B cell (primary cell): Measurements from ENCODE around the gene FAM53C. TPM values are rescaled to one million over a fixed set of nuclear protein-coding genes. Genes with fewer than 3 reads are reported as not detected.

ENCODE experiments used
- ATAC-seq: fragments of 200-7000 bp; cut with Tn5 transposase; one replicate; pipeline ENCODE4 v1.10.0; 2021; ENCODE audit warnings: low read depth, mild to moderate bottlenecking, moderate number of reproducible peaks, moderate library complexity
- CTCF ChIA-PET: fragments of 350-600 bp; sonication (Branson Sonifier 250); formaldehyde crosslinking; loops from one replicate; lab custom pipeline; 2021; ENCODE audit warnings: antibody characterized with exemption, inconsistent platforms; lab: Charles Lee
- POLR2A ChIA-PET: fragments of 350-600 bp; sonication (Branson Sonifier 250); formaldehyde crosslinking; loops from one replicate; lab custom pipeline; 2021; ENCODE audit warnings: antibody characterized with exemption; lab: Charles Lee
- DNase-seq: peaks from one replicate; pipeline ENCODE4 v3.0.0; 2013
- H2AFZ ChIP-seq: 2 replicates; pipeline ENCODE4 v1.6.1; 2012; ENCODE audit warnings: mild to moderate bottlenecking, low read depth, low read length; ENCODE audit not compliant: insufficient read depth, poor library complexity, severe bottlenecking
- H3K27ac ChIP-seq, 2 donors: 1 replicate in 1 of 2; 2 replicates in 1 of 2; pipeline ENCODE4 v1.5.1; 2012 to 2013; ENCODE audit warnings: low read length in 2 of 2, mild to moderate bottlenecking in 2 of 2, moderate library complexity in 1 of 2
- H3K27me3 ChIP-seq, 4 experiments: fragments of 200-600 bp in 1 of 4; sonication (generic) in 1 of 4; replicated peaks in 1 of 4; 1 replicate in 2 of 4; 2 replicates in 2 of 4; pipeline versions ENCODE4 v1.6.1 to v1.7.0; 2013 to 2016; ENCODE audit warnings: low read length in 3 of 4, mild to moderate bottlenecking in 2 of 4, mixed read lengths in 1 of 4, moderate library complexity in 1 of 4; ENCODE audit not compliant: insufficient read depth in 4 of 4, control insufficient read depth in 3 of 4; ENCODE audit errors: control extremely low read depth in 1 of 4
- H3K36me3 ChIP-seq, 2 experiments: replicated peaks in 1 of 2; 1 replicate in 1 of 2; 2 replicates in 1 of 2; pipeline versions ENCODE4 v1.6.1 to v1.7.1; 2013; ENCODE audit warnings: low read length in 1 of 2; ENCODE audit not compliant: insufficient read depth in 2 of 2, control insufficient read depth in 1 of 2; ENCODE audit errors: control extremely low read depth in 1 of 2, extremely low read depth in 1 of 2
- H3K4me1 ChIP-seq, 2 donors: fragments of 200-600 bp in 1 of 2; sonication (generic) in 1 of 2; 1 replicate in 1 of 2; 2 replicates in 1 of 2; pipeline versions ENCODE4 v1.5.1 to v1.6.1; 2013 to 2017; ENCODE audit warnings: low read length in 2 of 2; ENCODE audit not compliant: control insufficient read depth in 2 of 2, insufficient read depth in 2 of 2
- H3K4me2 ChIP-seq: replicated peaks from 2 replicates; pipeline ENCODE3; 2012; ENCODE audit warnings: mild to moderate bottlenecking, low read depth, low read length; ENCODE audit not compliant: poor library complexity, severe bottlenecking
- H3K4me3 ChIP-seq, 5 experiments: fragments of 200-600 bp in 1 of 5; sonication (generic) in 1 of 5; 1 replicate in 3 of 5; 2 replicates in 2 of 5; pipeline versions ENCODE4 v1.5.1 to v1.7.0; 2011 to 2016; ENCODE audit warnings: low read length in 4 of 5, mild to moderate bottlenecking in 4 of 5, low read depth in 2 of 5, control low read depth in 1 of 5, moderate library complexity in 1 of 5; ENCODE audit not compliant: insufficient read depth in 1 of 5; ENCODE audit errors: control extremely low read depth in 1 of 5, extremely low read depth in 1 of 5
- H3K79me2 ChIP-seq: fragments of 200-600 bp; sonication (generic); one replicate; pipeline ENCODE4 v1.6.0; 2016; ENCODE audit warnings: low read length; ENCODE audit not compliant: control insufficient read depth, insufficient read depth
- H3K9ac ChIP-seq: fragments of 200-600 bp; sonication (generic); 2 replicates; pipeline ENCODE4 v1.6.1; 2017; ENCODE audit warnings: mild to moderate bottlenecking, low read length, moderate library complexity
- H3K9me3 ChIP-seq, 3 donors: one replicate each; pipeline versions ENCODE4 v1.6.1 to v1.7.1; 2013; ENCODE audit warnings: low read length in 2 of 3; ENCODE audit not compliant: control insufficient read depth in 2 of 3, insufficient read depth in 1 of 3; ENCODE audit errors: control extremely low read depth in 1 of 3
- H4K20me1 ChIP-seq: 2 replicates; pipeline ENCODE4 v1.6.0; 2012; ENCODE audit warnings: mild to moderate bottlenecking, low read length; ENCODE audit not compliant: insufficient read depth, control insufficient read depth, poor library complexity, severe bottlenecking
- H3K27ac Mint-ChIP-seq: one replicate; pipeline ENCODE4 v1.8.0; 2021; ENCODE audit warnings: mixed read lengths
- H3K27me3 Mint-ChIP-seq: one replicate; pipeline ENCODE4 v1.8.0; 2021; ENCODE audit warnings: mixed read lengths
- H3K4me1 Mint-ChIP-seq: one replicate; pipeline ENCODE4 v1.8.0; 2021; ENCODE audit warnings: mixed read lengths
- H3K4me3 Mint-ChIP-seq: one replicate; pipeline ENCODE4 v1.8.0; 2021; ENCODE audit warnings: mixed read lengths
- H3K9me3 Mint-ChIP-seq: one replicate; pipeline ENCODE4 v1.8.0; 2022; ENCODE audit warnings: mixed read lengths; ENCODE audit not compliant: insufficient read depth
- EZH2 ChIP-seq: IDR thresholded peaks from 2 replicates; pipeline ENCODE4 v1.6.1; 2012; ENCODE audit warnings: borderline replicate concordance, low read depth, mild to moderate bottlenecking, moderate library complexity, low read length; ENCODE audit not compliant: insufficient read depth, poor library complexity, severe bottlenecking
- WGBS: methylation state at CpG from one replicate; pipeline ENCODE4 v1.1.5; 2013; ENCODE audit warnings: missing lambda C conversion rate; ENCODE audit not compliant: insufficient coverage; 5-methylcytosine and 5-hydroxymethylcytosine counted together
- intact Hi-C: fragments of 100-400 bp; cut with micrococcal nuclease; formaldehyde crosslinking; loops from one replicate; pipeline ENCODE4 v1.10.0; 2022
- polyA plus RNA-seq: library from polyadenylated mRNA; depleted of rRNA; stranded (reverse); fragments of >200 nt; gene quantifications from 2 replicates; pipeline ENCODE4 v1.2.3, GENCODE V29; 2012
- total RNA-seq, 2 donors: library from RNA; stranded (reverse); fragments of 120-200 nt in 1 of 2; gene quantifications; 1 replicate in 1 of 2; 2 replicates in 1 of 2; pipeline versions ENCODE4 v1.2.3 to v1.2.4, GENCODE V29; 2013 to 2022
- TF ChIP-seq, protein P1 (sequence below): fragments of 200-600 bp; IDR thresholded peaks from one replicate; pipeline ENCODE4 v1.8.0; 2022; ENCODE audit warnings: antibody characterized with exemption, mild to moderate bottlenecking

Gene FAM53C
- total and polyA plus RNA-seq, 2 donors (not counting 1 experiment from before 2014, with no cell fraction given), result 29.8 to 44.9 TPM

- Mint-ChIP-seq H3K27ac (no peak overlapping the region), H3K27me3 (no peaks in the 10 kb centered on the region), H3K4me3 (no peak overlapping the region), H3K4me1 (peaks cover 41% of the 10 kb centered on the region), H3K9me3 (no peaks in the 10 kb centered on the region)
- Histone ChIP-seq H3K27ac (peak overlapping the region in 1 of 2 donors; percentile 18), H3K79me2 (peaks cover 46% of the 10 kb centered on the region), H3K9ac (no peak overlapping the region), H4K20me1 (peaks cover 28% of the 10 kb centered on the region), H3K4me3 (no peak overlapping the region), H3K36me3 (peaks cover 0 to 25% of the 10 kb centered on the region in 2 experiments), H3K27me3 (no peaks in the 10 kb centered on the region), H3K9me3 (peaks cover 0 to 7% (median 4%) of the 10 kb centered on the region in 3 donors), H3K4me1 (peaks cover 25 to 28% of the 10 kb centered on the region in 2 donors), H2AFZ (no peak overlapping the region), H3K4me2 (no peak overlapping the region)
- intact Hi-C loops, result loop anchor here (10.0 kb wide), 2 partner anchors 84 to 924 kb away; partner anchors contain the start of gene REEP2
- no peak for ATAC-seq
- DNase-seq, result no peak
- CTCF ChIA-PET, result interaction anchor here (1.3 to 9.3 kb wide), 4 partner anchors 14 to 192 kb away, joined by 7 to 278 read pairs (median 26); partner anchors contain the start of genes CDC23, CDC25C, ETF1 and FAM53C
- TF ChIP-seq, protein P1, sequence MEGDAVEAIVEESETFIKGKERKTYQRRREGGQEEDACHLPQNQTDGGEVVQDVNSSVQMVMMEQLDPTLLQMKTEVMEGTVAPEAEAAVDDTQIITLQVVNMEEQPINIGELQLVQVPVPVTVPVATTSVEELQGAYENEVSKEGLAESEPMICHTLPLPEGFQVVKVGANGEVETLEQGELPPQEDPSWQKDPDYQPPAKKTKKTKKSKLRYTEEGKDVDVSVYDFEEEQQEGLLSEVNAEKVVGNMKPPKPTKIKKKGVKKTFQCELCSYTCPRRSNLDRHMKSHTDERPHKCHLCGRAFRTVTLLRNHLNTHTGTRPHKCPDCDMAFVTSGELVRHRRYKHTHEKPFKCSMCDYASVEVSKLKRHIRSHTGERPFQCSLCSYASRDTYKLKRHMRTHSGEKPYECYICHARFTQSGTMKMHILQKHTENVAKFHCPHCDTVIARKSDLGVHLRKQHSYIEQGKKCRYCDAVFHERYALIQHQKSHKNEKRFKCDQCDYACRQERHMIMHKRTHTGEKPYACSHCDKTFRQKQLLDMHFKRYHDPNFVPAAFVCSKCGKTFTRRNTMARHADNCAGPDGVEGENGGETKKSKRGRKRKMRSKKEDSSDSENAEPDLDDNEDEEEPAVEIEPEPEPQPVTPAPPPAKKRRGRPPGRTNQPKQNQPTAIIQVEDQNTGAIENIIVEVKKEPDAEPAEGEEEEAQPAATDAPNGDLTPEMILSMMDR, result no peak
- TF ChIP-seq EZH2, result no peak
- POLR2A ChIA-PET, result interaction anchor here (4.9 kb wide), 1 partner anchor 13 kb away, joined by 107 read pairs; the partner anchor contains the start of gene FAM53C
- no CpG with 5 or more reads among the region's 1 CpG for WGBS
Measured at GRCh38 chr5:138351056-138351455, 13.0 kb downstream of the FAM53C start.

DNA sequence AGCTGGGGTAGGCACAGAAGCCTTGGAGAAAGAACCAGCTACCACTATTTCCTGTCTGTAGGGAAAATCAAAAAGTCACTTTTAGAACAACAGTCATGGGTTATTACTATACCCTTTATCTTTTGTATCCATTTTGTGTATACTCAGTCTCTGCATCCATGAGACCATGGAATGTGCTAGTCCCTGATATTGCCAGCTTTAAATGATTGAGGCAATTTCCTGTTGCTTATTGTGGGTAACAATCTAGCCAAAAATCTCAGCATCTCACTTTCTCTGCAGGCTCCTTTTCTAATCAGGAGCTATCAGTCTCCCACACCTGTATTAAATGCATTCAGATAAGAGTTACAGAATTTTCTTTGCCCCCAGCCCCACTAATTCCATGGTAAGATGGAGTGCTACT lies 13.5 kb downstream of the FAM53C start:
- Histone ChIP-seq H3K27me3 (no peaks in the 10 kb centered on the region), H3K79me2 (peaks cover 50% of the 10 kb centered on the region), H3K9ac (no peak overlapping the region), H2AFZ (no peak overlapping the region), H3K36me3 (peaks cover 0 to 21% of the 10 kb centered on the region in 2 experiments), H3K27ac (peak overlapping the region; percentile 72 to 74), H3K4me3 (no peak overlapping the region), H3K4me2 (no peak overlapping the region), H3K9me3 (peaks cover 0 to 7% (median 4%) of the 10 kb centered on the region in 3 donors), H3K4me1 (peaks cover 25 to 30% of the 10 kb centered on the region in 2 donors), H4K20me1 (peaks cover 30% of the 10 kb centered on the region)
- DNase-seq, result no peak
- Mint-ChIP-seq H3K9me3 (no peaks in the 10 kb centered on the region), H3K27me3 (no peaks in the 10 kb centered on the region), H3K27ac (peak overlapping the region; percentile 84), H3K4me3 (peak overlapping the region; percentile 78), H3K4me1 (peaks cover 44% of the 10 kb centered on the region)
- intact Hi-C loops, result loop anchor here (10.0 kb wide), 2 partner anchors 83 to 923 kb away; partner anchors contain the start of gene REEP2
- POLR2A ChIA-PET, result interaction anchor here (0.9 to 4.9 kb wide), 3 partner anchors 13 to 224 kb away, joined by 4 to 107 read pairs (median 12); partner anchors contain the start of genes ETF1, FAM53C and HSPA9
- CTCF ChIA-PET, result interaction anchor here (0.6 to 9.3 kb wide), 19 partner anchors 14 to 922 kb away, joined by 3 to 278 read pairs (median 5); partner anchors contain the start of genes BRD8, CDC23, CDC25C and CTNNA1
- ATAC-seq, result no peak
- TF ChIP-seq EZH2, result no peak
- TF ChIP-seq, protein P1, result no peak
